Left cardiac atrium (tissue), 4 donors: Measurements from ENCODE around the gene MYO18A. TPM values are rescaled to one million over a fixed set of nuclear protein-coding genes. Genes with fewer than 3 reads are reported as not detected.
"Not testable (repeated sequence)": the region's sequence is repeated elsewhere in the genome, so short reads cannot be mapped to it uniquely, and the experiment has no call there.

Source experiments
- ATAC-seq, 2 donors: fragments of 200-7000 bp; cut with Tn5 transposase; one replicate each; pipeline ENCODE4 v1.9.1; 2020; ENCODE audit warnings: mild to moderate bottlenecking in 2 of 2, moderate library complexity in 2 of 2
- DNase-seq: peaks from one replicate; pipeline ENCODE4 v3.0.0-alpha.2; 2020
- intact Hi-C, 2 donors: fragments of 100-400 bp; cut with DNase I; formaldehyde crosslinking; loops; one replicate each; pipeline versions ENCODE4 v1.14.1 to v1.15.1; 2022 to 2023
- total RNA-seq, 2 donors: library from RNA; stranded (reverse); fragmentation: NEBNext Ultra II Directional; extraction: Animal tissue kit (Norgen Biotek cat#: 25700); gene quantifications; one replicate each; pipeline ENCODE4 v1.2.1, GENCODE V29; 2021
- donor health status: DM: no; HTN: yes; CAD: no.
- donor health status: DM: no; HTN: yes; CAD: no; lungs with severe emphysema.
- donor health status: DM: yes; HTN: yes; CAD: no.
- donor health status: Dilated cardiomyopathy.

The MYO18A gene
- total RNA-seq, 2 donors from 2014 or later, result 179 to 190 TPM

GRCh38 chr17:29157310-29157709 lies 22.9 kb downstream of the MYO18A start:
- DNase-seq (no peak), ATAC-seq (no peak)
- intact Hi-C loops, result loop anchor here in 1 of 2 donors (10.0 kb wide), 1 partner anchor 57 kb away; no protein-coding TSS in a partner anchor

GRCh38 chr17:29156781-29157180 lies 23.4 kb downstream of the MYO18A start:
- intact Hi-C loops, result loop anchor here in 1 of 2 donors (10.0 kb wide), 1 partner anchor 58 kb away; no protein-coding TSS in a partner anchor
- ATAC-seq (no peak), DNase-seq (no peak)

GRCh38 chr17:29155966-29156338 lies 24.2 kb downstream of the MYO18A start:
- ATAC-seq (peak in 1 of 2 donors; percentile 4), DNase-seq (no peak)
- intact Hi-C loops, result loop anchor here in 1 of 2 donors (10.0 kb wide), 1 partner anchor 59 kb away; no protein-coding TSS in a partner anchor

- intact Hi-C loops, result loop anchor here in 1 of 2 donors (10.0 kb wide), 1 partner anchor 59 kb away; no protein-coding TSS in a partner anchor
- DNase-seq (peak; percentile 74), ATAC-seq (peak; percentile 62 to 89)
These were observed 24.8 kb downstream of the MYO18A start for GRCh38 chr17:29155227-29155965.

GRCh38 chr17:29154516-29155226 lies 25.5 kb downstream of the MYO18A start:
- intact Hi-C loops, result loop anchor here in 1 of 2 donors (10.0 kb wide), 1 partner anchor 60 kb away; no protein-coding TSS in a partner anchor
- ATAC-seq (peak; percentile 57 to 59), DNase-seq (peak; percentile 59)

GRCh38 chr17:29151567-29151966 lies 28.6 kb downstream of the MYO18A start:
- intact Hi-C loops, result loop anchor here in 1 of 2 donors (10.0 kb wide), 1 partner anchor 63 kb away; no protein-coding TSS in a partner anchor
- ATAC-seq (no peak), DNase-seq (no peak)

- no peak for DNase-seq
- intact Hi-C loops, result loop anchor here in 1 of 2 donors (10.0 kb wide), 1 partner anchor 65 kb away; no protein-coding TSS in a partner anchor
- ATAC-seq, result no peak
These were observed 30.0 kb downstream of the MYO18A start for GRCh38 chr17:29150161-29150560.

- ATAC-seq (peak; percentile 1 to 12), DNase-seq (peak; percentile 48)
- intact Hi-C loops, result loop anchor here (1.0 to 10.0 kb wide), 4 partner anchors 29 to 143 kb away; partner anchors contain the start of gene NUFIP2 (in 1 of the 2)
These were observed 30.6 kb downstream of the MYO18A start for GRCh38 chr17:29149431-29150064.

- intact Hi-C loops, result loop anchor here (1.0 to 5.0 kb wide), 3 partner anchors 30 to 143 kb away; partner anchors contain the start of gene NUFIP2 (in 1 of the 2)
- ATAC-seq, result peak; percentile 96 to 98
- DNase-seq, result peak; percentile 96
These were observed 31.3 kb downstream of the MYO18A start for GRCh38 chr17:29148790-29149430.

- DNase-seq, result no peak
- ATAC-seq, result no peak
- intact Hi-C loops, result loop anchor here (2.0 to 5.0 kb wide), 2 partner anchors 30 to 144 kb away; partner anchors contain the start of gene NUFIP2 (in 1 of the 2)
These were observed 31.9 kb downstream of the MYO18A start for GRCh38 chr17:29148257-29148789.

- intact Hi-C loops, result loop anchor here (2.0 to 5.0 kb wide), 2 partner anchors 31 to 145 kb away; partner anchors contain the start of gene NUFIP2 (in 1 of the 2)
- DNase-seq (no peak), ATAC-seq (no peak)
These were observed 32.5 kb downstream of the MYO18A start for GRCh38 chr17:29147682-29148081.

- not testable (repeated sequence) for DNase-seq, ATAC-seq
- intact Hi-C loops, result loop anchor here in 1 of 2 donors (5.0 kb wide), 1 partner anchor 145 kb away; the partner anchor contains the start of gene NUFIP2
These were observed 33.0 kb downstream of the MYO18A start for GRCh38 chr17:29147228-29147627.

- intact Hi-C loops, result loop anchor here in 1 of 2 donors (5.0 kb wide), 1 partner anchor 146 kb away; the partner anchor contains the start of gene NUFIP2
- DNase-seq (no peak), ATAC-seq (no peak)
These were observed 33.7 kb downstream of the MYO18A start for GRCh38 chr17:29146369-29146972.

GRCh38 chr17:29145289-29146073 lies 34.7 kb downstream of the MYO18A start:
- ATAC-seq, result peak; percentile 21 to 46
- intact Hi-C loops, result loop anchor here in 1 of 2 donors (5.0 kb wide), 1 partner anchor 147 kb away; the partner anchor contains the start of gene NUFIP2
- DNase-seq, result peak; percentile 76

GRCh38 chr17:29143894-29144293 lies 36.3 kb downstream of the MYO18A start:
- DNase-seq, result no peak
- intact Hi-C loops, result no loop called here
- no peak for ATAC-seq

- ATAC-seq, result no peak
- intact Hi-C loops, result no loop called here
These were observed 38.7 kb downstream of the MYO18A start for GRCh38 chr17:29141514-29141876.

More at GRCh38 chr17:29141514-29141876, 38.7 kb downstream of the MYO18A start:
- DNase-seq, result no peak
